Fibroblast of lung (primary cell): Measurements from ENCODE around the gene CHCHD6. TPM values are rescaled to one million over a fixed set of nuclear protein-coding genes. Genes with fewer than 3 reads are reported as not detected.

Source experiments
- DNase-seq, 2 donors: peaks; one replicate each; pipeline versions ENCODE4 v3.0.0 to v3.0.0-alpha.2; 2010; ENCODE audit warnings: low read depth in 2 of 2
- H2AFZ ChIP-seq: 2 replicates; pipeline ENCODE4 v1.5.1; 2012; ENCODE audit warnings: low read length, control low read depth, inconsistent platforms
- H3K27ac ChIP-seq: 2 replicates; pipeline ENCODE4 v1.5.1; 2011; ENCODE audit warnings: low read length, control low read depth; ENCODE audit not compliant: insufficient read depth
- H3K27me3 ChIP-seq: 2 replicates; pipeline ENCODE4 v1.5.1; 2011; ENCODE audit warnings: mild to moderate bottlenecking, low read length; ENCODE audit not compliant: control insufficient read depth, insufficient read depth
- H3K36me3 ChIP-seq: 2 replicates; pipeline ENCODE4 v1.5.1; 2011; ENCODE audit warnings: low read length; ENCODE audit not compliant: control insufficient read depth, insufficient read depth
- H3K4me1 ChIP-seq: 2 replicates; pipeline ENCODE4 v1.5.1; 2011; ENCODE audit warnings: low read length; ENCODE audit not compliant: control insufficient read depth, insufficient read depth; ENCODE audit errors: extremely low read depth
- H3K4me2 ChIP-seq: 2 replicates; pipeline ENCODE4 v1.5.1; 2011; ENCODE audit warnings: low read length, control low read depth; ENCODE audit not compliant: insufficient read depth; ENCODE audit errors: extremely low read depth
- H3K4me3 ChIP-seq, 4 experiments: fragments of 200-600 bp in 1 of 4; sonication (generic) in 1 of 4; replicated peaks in 1 of 4; 2 replicates each; pipeline ENCODE4 v1.5.1; 2011 to 2016; ENCODE audit warnings: low read length in 4 of 4, low read depth in 3 of 4, mild to moderate bottlenecking in 3 of 4, control low read depth in 2 of 4, inconsistent platforms in 1 of 4, mixed read lengths in 1 of 4; ENCODE audit not compliant: insufficient read depth in 1 of 4; ENCODE audit errors: control extremely low read depth in 1 of 4
- H3K79me2 ChIP-seq: 2 replicates; pipeline ENCODE4 v1.5.1; 2012; ENCODE audit warnings: mild to moderate bottlenecking, low read length, inconsistent platforms; ENCODE audit not compliant: control insufficient read depth, insufficient read depth
- H3K9ac ChIP-seq: 2 replicates; pipeline ENCODE4 v1.5.1; 2011; ENCODE audit warnings: mild to moderate bottlenecking, low read length, control low read depth; ENCODE audit not compliant: insufficient read depth
- H3K9me3 ChIP-seq: 2 replicates; pipeline ENCODE4 v1.5.1; 2012; ENCODE audit warnings: low read depth, low read length; ENCODE audit not compliant: control insufficient read depth, insufficient read depth
- H4K20me1 ChIP-seq: 2 replicates; pipeline ENCODE4 v1.5.1; 2011; ENCODE audit warnings: low read length; ENCODE audit not compliant: control insufficient read depth, insufficient read depth; ENCODE audit errors: extremely low read depth
- CTCF ChIP-seq, 2 donors: IDR thresholded peaks in 1 of 2; conservative IDR thresholded peaks in 1 of 2; 1 replicate in 1 of 2; 2 replicates in 1 of 2; pipeline ENCODE4 v1.5.1; 2011 to 2012; ENCODE audit warnings: low read length in 2 of 2, control low read depth in 1 of 2, inconsistent platforms in 1 of 2, low read depth in 1 of 2, mild to moderate bottlenecking in 1 of 2
- EZH2 ChIP-seq: IDR thresholded peaks from 2 replicates; pipeline ENCODE4 v1.5.1; 2012; ENCODE audit warnings: low read length, control low read depth, mild to moderate bottlenecking; ENCODE audit errors: missing control alignments
- polyA plus RNA-seq, 2 donors: library from polyadenylated mRNA; depleted of rRNA in 1 of 2; stranded (reverse) in 1 of 2; unstranded in 1 of 2; fragments of >200 nt; gene quantifications; 2 replicates each; pipeline ENCODE4 v1.2.1, GENCODE V29; 2011 to 2012; ENCODE audit warnings: missing spikeins in 1 of 2
- total RNA-seq: library from RNA; depleted of rRNA; stranded (reverse); fragments of >200 nt; gene quantifications from 2 replicates; pipeline ENCODE4 v1.2.1, GENCODE V29; 2014

Gene CHCHD6
- total and polyA plus RNA-seq, 2 donors (not counting 1 experiment from before 2014, with no cell fraction given) = 9.5 to 11.1 TPM

- H3K9ac ChIP-seq = no peak overlapping the region
- no peak overlapping the region for H2AFZ ChIP-seq
- no peaks in the 10 kb centered on the region for H3K36me3 ChIP-seq
- no peak for TF ChIP-seq EZH2
- TF ChIP-seq CTCF (conservative IDR thresholded peaks at IDR 0.05 in 1 of 2, IDR thresholded peaks at IDR 0.05 in 1 of 2; ENCODE audit: low read depth in 1 of 2, low read length in 2 of 2) = no peak
- DNase-seq = no peak
- no peak overlapping the region for H3K4me3 ChIP-seq
- H3K4me2 ChIP-seq = no peak overlapping the region
- no peak overlapping the region for H3K27ac ChIP-seq
- H3K9me3 ChIP-seq = no peaks in the 10 kb centered on the region
- no peaks in the 10 kb centered on the region for H3K79me2 ChIP-seq
- H4K20me1 ChIP-seq = no peaks in the 10 kb centered on the region
- no peaks in the 10 kb centered on the region for H3K27me3 ChIP-seq
- H3K4me1 ChIP-seq = peaks cover 4% of the 10 kb centered on the region
Observed at GRCh38 chr3:126961791-126962461, 257.9 kb downstream of the CHCHD6 start.

GRCh38 chr3:126962756-126963155 is 258.7 kb downstream of the CHCHD6 start:
- Histone ChIP-seq H4K20me1 (no peaks in the 10 kb centered on the region), H3K9me3 (no peaks in the 10 kb centered on the region), H3K4me2 (no peak overlapping the region), H3K9ac (no peak overlapping the region), H3K27ac (no peak overlapping the region), H3K79me2 (no peaks in the 10 kb centered on the region), H3K27me3 (no peaks in the 10 kb centered on the region), H3K4me3 (no peak overlapping the region), H3K36me3 (no peaks in the 10 kb centered on the region), H2AFZ (no peak overlapping the region), H3K4me1 (peaks cover 4% of the 10 kb centered on the region)
- DNase-seq = no peak
- TF ChIP-seq CTCF (conservative IDR thresholded peaks at IDR 0.05 in 1 of 2, IDR thresholded peaks at IDR 0.05 in 1 of 2; ENCODE audit: low read depth in 1 of 2, low read length in 2 of 2) = no peak
- TF ChIP-seq EZH2 = no peak

GRCh38 chr3:126963261-126964190 is 259.5 kb downstream of the CHCHD6 start:
- H3K4me3 ChIP-seq = no peak overlapping the region
- H2AFZ ChIP-seq = no peak overlapping the region
- H4K20me1 ChIP-seq = no peaks in the 10 kb centered on the region
- H3K79me2 ChIP-seq = no peaks in the 10 kb centered on the region
- H3K9me3 ChIP-seq = no peaks in the 10 kb centered on the region
- TF ChIP-seq EZH2 (no peak), CTCF (conservative IDR thresholded peaks at IDR 0.05 in 1 of 2, IDR thresholded peaks at IDR 0.05 in 1 of 2; ENCODE audit: low read depth in 1 of 2, low read length in 2 of 2) (no peak)
- no peak overlapping the region for H3K4me2 ChIP-seq
- H3K27ac ChIP-seq = no peak overlapping the region
- H3K36me3 ChIP-seq = no peaks in the 10 kb centered on the region
- DNase-seq = no peak
- peaks cover 4% of the 10 kb centered on the region for H3K4me1 ChIP-seq
- no peak overlapping the region for H3K9ac ChIP-seq
- no peaks in the 10 kb centered on the region for H3K27me3 ChIP-seq
